Measurements from ENCODE around the gene CTR9. TPM values are rescaled to one million over a fixed set of nuclear protein-coding genes. Genes with fewer than 3 reads are reported as not detected.
A peak's percentile ranks its signal among the peaks of the same experiment; 100 is the strongest.
"Not testable (repeated sequence)": the region's sequence is repeated elsewhere in the genome, so short reads cannot be mapped to it uniquely, and the experiment has no call there.

Gene CTR9
- total RNA-seq, 1 donor from 2014 or later: 35.4 TPM

DNA sequence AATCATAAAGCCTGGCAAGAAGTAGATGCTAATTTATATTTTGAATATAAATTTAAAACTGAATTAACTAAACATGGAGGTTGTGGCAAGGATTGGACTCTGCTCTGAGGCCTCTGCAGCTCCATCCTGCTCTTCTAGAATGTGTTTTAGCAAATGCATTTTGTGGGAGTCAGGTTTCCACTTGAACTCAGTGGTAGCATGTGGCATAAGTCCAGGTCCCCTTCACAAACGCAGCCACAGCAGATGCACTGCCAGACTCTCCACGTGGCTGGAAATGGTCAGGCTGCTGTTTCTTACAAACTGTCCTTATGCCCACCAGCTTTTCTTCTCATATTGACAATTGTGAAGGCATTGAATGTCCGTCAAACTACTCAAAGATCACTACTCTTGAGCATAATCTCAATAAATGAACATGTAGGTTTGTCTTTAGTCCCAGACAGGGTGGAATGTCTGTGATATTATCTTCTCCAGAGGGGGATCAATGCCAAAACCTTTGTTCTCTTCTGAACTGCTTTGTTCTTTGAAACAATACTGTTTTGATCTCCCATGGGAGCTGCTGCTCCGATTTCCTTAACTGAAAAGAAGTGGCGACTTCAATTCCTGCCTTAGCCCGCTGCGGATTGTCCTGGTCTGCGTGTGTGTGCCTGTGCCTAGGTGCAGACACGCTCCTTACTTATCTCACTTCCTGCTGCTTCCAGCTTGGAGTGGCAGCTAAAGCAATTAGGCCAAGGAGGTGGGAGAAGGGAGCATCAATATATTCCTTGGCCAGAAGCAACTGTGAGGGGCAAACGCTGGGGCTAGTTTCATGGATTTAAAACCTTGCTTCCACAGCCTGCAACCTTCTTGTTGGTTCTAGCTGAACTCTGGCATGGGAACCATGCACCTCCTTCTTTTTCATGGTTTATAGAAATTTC is 33.4 kb downstream of the CTR9 start:
- peak; percentile 82 for DNase-seq

- DNase-seq: no peak
Observed at GRCh38 chr11:10785146-10785474, 34.1 kb downstream of the CTR9 start.

DNA sequence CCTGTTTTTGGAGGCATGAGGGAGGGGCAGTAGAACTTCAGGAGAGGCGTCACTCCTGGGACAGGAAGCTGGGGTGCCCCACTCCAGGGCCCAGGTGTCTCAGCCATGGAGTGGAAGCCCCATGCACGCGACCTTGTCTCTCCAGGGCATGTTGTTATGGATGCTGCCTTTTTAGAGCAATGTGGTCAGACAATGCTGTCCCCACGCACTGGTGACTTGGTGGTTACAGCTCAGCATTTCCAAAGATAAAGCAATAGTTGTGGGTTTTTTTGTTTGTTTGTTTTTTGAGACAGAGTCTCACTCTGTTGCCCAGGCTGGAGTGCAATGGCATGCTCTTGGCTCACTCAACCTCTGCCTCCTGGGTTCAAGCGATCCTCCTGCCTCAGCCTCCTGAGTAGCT is 35.4 kb downstream of the CTR9 start:
- no peak for DNase-seq

- peak; percentile 88 for DNase-seq
Observed at GRCh38 chr11:10792385-10793068, 41.5 kb downstream of the CTR9 start.

DNA sequence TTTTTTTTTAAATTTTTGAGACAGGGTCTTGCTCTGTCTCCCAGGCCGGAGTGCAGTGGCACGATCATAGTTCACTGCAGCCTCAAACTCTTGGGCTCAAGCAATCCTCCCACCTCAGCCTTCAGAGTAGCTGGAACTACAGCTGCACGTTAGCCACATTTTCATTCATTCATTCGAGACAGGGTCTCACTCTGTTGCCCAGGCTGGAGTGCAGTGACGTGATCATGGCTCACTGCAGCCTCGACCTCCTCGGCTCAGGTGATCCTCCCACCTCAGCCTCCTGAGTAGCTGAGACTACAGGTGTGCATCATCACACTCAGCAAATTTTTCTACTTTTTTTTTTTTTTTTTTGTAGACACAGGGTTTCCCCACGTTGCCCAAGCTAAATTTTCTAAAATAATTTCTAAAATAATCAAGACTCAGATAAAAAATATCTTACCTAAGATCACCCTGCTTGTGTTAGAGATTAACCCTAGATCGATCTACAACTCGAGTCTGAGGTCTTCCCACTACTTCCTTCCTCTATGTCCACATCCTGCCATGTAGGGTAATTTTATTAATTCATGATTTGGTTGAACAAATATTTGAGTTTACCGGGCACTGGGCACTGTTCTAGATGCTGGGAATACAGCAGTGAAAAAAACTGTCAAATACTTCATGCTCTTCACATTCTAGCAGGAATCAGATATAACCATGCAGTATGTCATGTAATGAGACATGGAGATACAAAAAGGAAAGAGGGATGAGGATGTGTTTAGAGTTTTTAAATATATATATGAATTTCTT is 42.6 kb downstream of the CTR9 start:
- DNase-seq: no peak

- DNase-seq: no peak
Observed at GRCh38 chr11:10796191-10796590, 45.1 kb downstream of the CTR9 start.

- DNase-seq: no peak
Observed at GRCh38 chr11:10797001-10797400, 46.0 kb downstream of the CTR9 start.

GRCh38 chr11:10797531-10797930 is 46.5 kb downstream of the CTR9 start:
- DNase-seq: no peak

- no peak for DNase-seq
Observed at GRCh38 chr11:10798330-10798928, 47.4 kb downstream of the CTR9 start.

GRCh38 chr11:10800292-10800691 is 49.2 kb downstream of the CTR9 start:
- DNase-seq: no peak

DNA sequence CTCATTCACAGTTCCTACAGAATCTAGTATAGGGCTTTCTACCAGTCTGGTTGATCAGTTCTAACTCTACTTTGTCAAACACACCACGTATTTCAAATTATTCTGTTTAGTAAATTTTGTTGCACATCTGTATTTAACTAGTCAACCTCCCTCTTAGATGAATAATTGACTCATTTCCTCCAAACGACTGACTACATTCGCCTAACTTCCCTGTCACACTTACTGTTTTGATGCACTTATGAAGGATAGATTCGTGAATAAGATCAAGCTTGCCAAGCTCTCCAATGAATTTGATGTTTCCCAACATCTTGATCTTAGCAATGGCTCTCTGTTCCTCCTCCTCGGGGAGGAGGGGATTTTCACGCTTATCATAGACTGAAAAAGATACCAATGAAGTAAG is 52.6 kb downstream of the CTR9 start:
- no peak for DNase-seq

GRCh38 chr11:10805741-10806140 is 54.7 kb downstream of the CTR9 start:
- no peak for DNase-seq

GRCh38 chr11:10806206-10806605 is 55.2 kb downstream of the CTR9 start:
- DNase-seq: no peak

DNA sequence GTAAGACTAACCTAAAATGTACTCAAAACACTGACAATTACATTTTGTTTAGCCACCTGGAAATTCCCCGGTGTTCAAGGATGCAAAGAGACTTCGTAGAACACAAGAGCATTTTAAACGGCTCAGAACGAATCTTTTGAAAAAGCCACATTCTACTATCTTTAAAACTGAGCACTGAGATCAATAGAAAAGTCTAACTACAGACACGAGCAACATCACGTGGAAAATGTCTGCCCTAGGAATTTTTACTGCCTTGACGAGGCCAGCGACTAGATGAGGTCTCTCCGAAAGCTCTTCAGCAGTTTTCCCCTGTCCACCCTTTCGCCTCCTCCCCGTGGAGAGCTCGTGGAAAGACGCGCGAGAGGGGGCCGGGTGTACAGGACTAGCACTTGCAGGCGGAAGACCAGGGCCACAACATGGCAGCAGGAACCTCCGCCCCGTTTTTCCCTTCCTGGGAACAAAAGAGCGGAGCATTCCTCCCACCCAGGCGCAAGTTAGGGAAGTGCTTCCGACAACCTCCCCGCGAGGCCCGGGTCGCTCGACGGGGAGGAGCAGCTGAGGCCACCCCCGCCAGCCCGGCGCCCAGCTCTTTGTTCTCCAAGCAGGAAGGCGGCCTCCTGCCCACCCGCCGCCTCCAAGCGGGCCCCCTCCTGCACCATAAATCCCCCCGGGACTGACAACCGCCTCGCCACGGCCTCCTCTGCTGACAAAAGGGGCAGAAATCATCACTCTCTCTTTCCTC is 56.6 kb downstream of the CTR9 start:
- DNase-seq: peak; percentile 68

DNA sequence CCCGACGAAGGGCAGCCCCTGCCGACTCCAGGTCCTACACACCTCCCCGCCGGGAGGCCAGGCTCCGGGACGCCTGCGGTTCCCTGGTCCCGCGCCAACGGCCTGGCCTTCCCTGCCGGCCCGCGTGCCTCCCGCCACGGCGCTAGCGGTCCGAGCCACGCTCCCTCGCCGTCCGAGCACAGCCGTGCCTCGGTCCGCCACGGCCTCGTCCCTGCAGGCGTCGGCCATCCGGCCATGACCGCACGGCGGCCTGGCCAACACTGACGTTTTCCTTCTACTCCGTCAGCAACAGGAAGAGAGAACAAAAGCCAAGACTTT is 57.1 kb downstream of the CTR9 start:
- DNase-seq: no peak

- peak; percentile 99 for DNase-seq
Observed at GRCh38 chr11:10808553-10809372, 57.7 kb downstream of the CTR9 start, which contains the start of gene EIF4G2. TSS of gene EIF4G2 (minus strand) at chr11:10808926.

- DNase-seq: peak; percentile 63
Observed at GRCh38 chr11:10809373-10810160, 58.5 kb downstream of the CTR9 start.

DNA sequence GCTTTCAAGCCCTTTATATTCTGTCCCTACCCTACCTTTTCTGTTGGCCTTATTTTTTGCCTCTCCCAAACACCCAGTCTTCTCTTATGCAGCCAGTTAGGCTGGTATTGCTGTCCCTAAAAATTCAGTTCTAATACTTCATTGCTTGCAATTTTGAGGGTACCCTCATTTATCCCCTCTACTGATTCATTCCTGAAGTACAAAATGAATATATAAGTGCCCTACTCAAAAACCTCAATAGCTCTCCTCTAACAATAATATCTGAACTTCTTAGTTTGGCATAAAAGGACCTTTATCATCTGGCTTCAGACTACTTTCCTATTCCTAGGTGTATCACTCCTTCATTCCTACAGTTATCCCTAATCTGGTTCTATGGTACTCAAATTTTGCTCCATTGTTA is 62.9 kb downstream of the CTR9 start:
- DNase-seq: no peak

- no peak for DNase-seq
Observed at GRCh38 chr11:10818594-10818993, 67.5 kb downstream of the CTR9 start.

- DNase-seq: not testable (repeated sequence)
Observed at GRCh38 chr11:10822491-10822890, 71.4 kb downstream of the CTR9 start.

Data from dermis blood vessel endothelial cell (primary cell).